Hepatocyte (in vitro differentiated cells): ENCODE data around the gene MB.

Experiments used
- EZH2 ChIP-seq: fragments of 200-600 bp; sonication (generic); IDR thresholded peaks from 2 replicates; pipeline ENCODE4 v1.6.1; 2016; ENCODE audit warnings: antibody characterized with exemption, mild to moderate bottlenecking, borderline replicate concordance
- TF ChIP-seq, protein P1 (sequence below): fragments of 200-600 bp; sonication (generic); IDR thresholded peaks from 2 replicates; pipeline ENCODE4 v1.5.1; 2016; ENCODE audit warnings: antibody characterized with exemption, mild to moderate bottlenecking; ENCODE audit not compliant: poor library complexity

GRCh38 chr22:35660291-35661127 is 43.4 kb upstream of the MB start:
- TF ChIP-seq, protein P1, sequence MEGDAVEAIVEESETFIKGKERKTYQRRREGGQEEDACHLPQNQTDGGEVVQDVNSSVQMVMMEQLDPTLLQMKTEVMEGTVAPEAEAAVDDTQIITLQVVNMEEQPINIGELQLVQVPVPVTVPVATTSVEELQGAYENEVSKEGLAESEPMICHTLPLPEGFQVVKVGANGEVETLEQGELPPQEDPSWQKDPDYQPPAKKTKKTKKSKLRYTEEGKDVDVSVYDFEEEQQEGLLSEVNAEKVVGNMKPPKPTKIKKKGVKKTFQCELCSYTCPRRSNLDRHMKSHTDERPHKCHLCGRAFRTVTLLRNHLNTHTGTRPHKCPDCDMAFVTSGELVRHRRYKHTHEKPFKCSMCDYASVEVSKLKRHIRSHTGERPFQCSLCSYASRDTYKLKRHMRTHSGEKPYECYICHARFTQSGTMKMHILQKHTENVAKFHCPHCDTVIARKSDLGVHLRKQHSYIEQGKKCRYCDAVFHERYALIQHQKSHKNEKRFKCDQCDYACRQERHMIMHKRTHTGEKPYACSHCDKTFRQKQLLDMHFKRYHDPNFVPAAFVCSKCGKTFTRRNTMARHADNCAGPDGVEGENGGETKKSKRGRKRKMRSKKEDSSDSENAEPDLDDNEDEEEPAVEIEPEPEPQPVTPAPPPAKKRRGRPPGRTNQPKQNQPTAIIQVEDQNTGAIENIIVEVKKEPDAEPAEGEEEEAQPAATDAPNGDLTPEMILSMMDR: no peak
- TF ChIP-seq EZH2: no peak
